RPMI8226 (cell line): ENCODE measurements around the gene THBS3.
"Not testable (repeated sequence)": the region's sequence is repeated elsewhere in the genome, so short reads cannot be mapped to it uniquely, and the experiment has no call there.

Source experiments
- DNase-seq: peaks from one replicate; pipeline ENCODE4 v3.0.0-alpha.2; 2015

Gene THBS3

DNA sequence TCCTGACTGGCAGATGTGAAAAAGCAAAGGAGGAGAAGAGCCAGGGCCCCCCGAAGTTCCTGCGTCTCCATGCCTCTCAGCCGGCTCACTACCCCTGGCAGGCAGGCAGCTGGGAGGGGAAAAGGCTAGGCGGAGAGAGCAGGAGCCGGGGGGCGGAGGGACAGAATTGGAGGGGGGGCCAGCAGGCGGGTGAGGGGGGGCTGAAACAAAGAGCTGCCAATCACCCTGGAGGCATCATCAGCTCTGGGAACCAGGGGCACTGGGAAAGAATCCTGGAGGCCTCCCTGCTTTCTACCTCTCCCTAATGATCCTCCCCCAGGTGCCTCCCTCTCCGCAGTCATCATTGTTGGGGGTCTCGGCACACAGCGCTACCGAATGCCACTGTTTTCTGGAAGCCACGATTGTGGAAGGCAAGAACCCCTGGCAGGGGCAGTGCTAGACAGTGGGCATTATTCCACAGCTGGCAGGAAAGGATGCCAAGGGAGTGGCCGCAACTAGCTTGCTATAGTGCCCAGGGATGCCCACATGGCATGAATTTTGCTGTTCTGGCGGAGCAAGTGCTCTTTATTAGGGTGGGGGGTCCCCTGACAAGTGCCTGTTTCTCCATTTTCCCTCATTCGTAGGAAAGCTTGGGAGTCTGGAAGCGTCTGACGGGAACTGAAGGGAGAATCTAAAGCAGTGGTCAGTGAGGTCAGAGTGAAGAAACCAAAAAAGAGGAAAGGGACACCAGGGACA lies at the start of gene THBS3:
THBS3 (minus strand) TSS at position 92 of the 735 bp plus-strand sequence; CDS start at position 71, 21 bp downstream.
- DNase-seq, result no peak

DNA sequence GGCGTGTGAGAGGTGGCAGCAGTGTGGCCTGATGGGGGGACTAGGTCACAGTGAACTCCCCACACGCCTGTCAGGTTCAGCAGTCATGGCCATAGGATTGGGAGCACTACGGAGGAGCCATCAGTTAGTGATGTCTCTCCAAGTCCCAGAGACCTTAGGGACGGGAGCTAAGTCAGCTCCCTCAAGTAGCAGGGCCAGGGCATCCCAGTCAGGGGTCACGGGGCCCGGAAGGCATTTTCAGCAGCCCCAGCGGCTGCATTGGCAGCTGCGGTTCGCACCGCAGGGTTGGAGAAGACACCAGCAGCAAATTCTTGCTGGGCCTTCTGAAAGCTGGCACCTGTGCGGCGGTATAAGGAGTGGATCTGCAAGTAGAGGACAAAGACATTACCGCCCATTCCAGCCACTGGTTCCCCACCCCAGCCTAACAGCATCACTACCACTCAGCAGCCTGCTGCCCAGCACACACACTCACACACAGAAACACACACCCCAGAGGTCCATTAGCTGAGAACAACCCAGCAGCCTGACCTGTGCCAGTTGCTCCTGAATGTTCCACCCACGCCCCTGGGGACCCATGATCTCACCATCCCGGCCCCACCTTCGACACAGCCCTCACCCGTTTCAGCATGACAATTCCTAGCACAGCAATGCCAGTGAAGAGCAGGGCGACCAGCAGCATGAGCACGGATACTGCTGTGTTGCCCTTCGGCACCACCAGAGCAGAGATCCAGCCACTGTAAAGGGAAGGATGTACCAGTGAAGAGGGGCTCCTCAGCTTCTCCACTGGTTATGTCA lies 48.6 kb upstream of the THBS3 start:
- no peak for DNase-seq

DNA sequence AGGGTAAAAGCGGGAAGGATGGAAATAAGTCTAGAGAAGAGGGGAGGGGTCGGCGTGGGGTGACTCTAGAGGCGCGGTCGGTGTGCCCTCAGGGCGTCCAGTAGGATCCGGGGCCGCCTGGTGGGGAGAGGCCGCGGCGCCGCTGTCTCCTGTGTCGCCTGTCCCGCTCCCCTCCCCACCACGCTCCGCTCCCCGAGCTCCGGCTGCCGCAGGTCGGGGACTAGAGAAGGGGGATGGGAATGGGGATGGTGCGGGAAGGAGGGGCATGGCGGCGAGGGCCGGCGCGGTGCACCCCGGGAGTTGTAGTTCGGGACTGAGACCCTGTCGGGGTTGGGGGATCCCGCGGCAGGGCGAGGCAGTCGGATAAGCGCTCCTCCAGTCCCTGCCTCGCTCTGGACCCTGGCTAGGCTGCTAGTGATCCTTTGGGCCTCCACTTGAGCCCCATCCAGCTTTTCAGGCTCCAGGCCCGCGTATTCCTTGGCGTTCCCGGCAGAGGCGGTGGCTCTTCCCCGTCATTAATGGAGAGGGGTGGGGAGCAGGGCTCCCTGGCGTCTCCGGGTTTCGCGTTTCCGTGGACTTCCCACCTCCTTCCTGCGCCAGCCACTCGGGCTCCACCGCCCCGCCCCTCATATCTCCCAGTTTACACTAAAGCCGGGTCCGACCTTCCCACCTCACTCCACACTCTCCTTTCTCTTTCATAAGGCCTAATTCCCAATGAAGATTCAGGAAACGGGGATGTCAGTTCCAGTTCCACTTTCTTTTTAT lies 47.7 kb upstream of the THBS3 start, which contains the start of gene ENTREP3:
ENTREP3 (minus strand) TSS at position 241 of the 765 bp plus-strand sequence. CDS start 606 bp downstream, outside the sequence.
- peak; percentile 87 for DNase-seq

DNA sequence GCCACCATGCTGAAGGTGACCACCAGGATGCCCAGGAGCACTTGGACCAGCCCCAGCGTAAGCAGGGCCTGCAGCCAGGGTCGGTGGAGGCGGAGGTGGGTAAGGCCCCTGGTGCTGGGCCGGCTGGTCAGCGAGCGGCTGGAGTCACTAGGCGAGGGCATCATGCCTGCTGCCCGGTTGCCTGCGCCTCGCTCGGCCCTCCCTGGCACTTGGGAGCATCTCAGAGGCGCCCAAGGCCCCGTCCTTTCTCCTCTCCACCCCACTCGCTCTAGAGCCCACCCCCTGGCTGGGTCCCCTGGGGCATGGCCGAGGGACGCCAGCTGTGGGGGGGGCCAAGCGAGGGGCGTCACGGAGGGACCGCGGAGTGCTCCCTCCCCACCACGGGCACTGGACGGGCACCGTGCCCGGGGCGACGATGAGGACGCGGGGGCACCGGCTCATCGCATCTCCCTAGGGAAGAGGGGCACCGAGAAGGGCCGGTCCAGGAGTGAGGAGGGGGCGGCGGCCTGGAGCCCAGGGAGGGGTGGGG lies 47.1 kb upstream of the THBS3 start:
- DNase-seq, result no peak

DNA sequence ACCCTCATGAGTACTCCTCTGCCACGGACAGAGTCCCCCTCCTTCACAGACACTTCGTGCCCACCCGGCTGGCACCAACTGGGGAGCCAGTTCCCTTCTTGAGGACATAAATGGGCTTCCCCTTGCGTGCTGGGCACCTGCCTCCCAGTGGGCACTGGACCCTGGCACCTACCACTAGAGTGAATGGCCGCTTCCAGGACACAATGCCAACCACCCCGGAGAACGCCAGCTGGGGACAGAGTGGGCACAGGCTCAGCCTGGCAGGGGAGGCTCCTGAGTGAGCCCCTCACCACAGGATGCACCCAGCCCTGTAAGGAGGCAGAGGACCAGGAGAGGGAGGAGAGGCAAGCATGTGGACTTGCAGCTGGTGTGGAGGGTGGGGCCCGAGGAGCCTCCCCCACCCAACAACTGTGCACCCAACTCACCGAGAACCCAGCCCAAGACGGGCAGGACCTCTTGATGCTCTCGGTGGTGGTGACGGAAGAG lies 46.6 kb upstream of the THBS3 start:
- no peak for DNase-seq

DNA sequence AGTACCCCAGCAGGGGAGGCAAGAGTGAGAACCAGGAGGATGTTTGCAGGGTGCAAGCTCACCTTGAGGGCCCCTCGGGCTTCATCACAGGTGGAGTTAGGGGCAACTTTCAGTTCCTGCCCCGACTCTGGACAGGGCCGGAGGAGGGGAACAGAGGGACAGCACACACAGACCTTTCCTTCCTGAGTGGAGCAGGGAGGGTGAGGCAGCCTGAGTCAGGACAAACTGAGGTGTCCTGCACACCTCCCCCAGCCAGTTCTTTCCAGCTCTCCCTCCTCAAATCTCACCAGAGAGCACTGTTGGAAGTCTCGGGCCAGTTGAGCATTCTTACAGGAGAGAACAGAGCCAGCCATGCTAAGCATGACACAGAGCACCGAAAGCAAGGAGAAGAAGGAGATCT lies 46.1 kb upstream of the THBS3 start:
- no peak for DNase-seq

DNA sequence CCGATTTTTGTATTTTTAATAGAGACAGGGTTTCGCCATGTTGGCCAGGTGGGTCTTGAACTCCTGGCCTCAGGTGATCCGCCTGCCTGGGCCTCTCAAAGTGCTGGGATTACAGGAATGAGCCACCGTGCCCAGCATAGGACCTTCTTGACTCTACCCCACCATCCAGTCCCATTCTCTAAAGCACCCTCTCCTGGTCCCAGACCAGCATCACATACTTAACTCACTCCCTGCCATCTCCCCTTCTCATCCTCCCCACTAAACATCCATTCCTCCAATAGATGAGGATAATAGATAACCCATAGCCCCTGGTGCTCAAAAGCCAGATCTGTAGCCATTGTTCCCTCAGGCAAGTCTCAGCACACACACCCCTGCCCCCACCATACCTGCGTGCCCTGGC lies 45.5 kb upstream of the THBS3 start:
- no peak for DNase-seq

DNA sequence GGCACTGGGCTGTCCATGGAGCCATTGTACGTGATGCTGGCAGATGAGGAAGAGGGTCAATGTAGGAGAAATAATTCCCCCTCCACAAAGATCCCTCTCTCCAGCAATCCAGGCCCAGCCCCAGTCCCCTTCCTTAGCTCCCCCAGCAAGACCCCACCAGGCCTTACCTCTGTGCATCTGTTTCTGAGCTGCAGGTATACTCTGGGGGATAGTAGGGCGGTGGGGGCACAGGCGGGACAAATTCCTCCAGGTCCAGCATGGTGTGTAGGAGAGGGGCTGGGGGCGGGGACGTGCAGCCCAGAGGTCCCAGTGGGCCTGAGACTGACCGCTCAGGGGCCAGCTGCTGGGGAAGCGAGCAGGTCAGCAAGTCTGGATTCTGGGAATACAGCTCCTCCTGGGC lies 43.9 kb upstream of the THBS3 start:
- no peak for DNase-seq

DNA sequence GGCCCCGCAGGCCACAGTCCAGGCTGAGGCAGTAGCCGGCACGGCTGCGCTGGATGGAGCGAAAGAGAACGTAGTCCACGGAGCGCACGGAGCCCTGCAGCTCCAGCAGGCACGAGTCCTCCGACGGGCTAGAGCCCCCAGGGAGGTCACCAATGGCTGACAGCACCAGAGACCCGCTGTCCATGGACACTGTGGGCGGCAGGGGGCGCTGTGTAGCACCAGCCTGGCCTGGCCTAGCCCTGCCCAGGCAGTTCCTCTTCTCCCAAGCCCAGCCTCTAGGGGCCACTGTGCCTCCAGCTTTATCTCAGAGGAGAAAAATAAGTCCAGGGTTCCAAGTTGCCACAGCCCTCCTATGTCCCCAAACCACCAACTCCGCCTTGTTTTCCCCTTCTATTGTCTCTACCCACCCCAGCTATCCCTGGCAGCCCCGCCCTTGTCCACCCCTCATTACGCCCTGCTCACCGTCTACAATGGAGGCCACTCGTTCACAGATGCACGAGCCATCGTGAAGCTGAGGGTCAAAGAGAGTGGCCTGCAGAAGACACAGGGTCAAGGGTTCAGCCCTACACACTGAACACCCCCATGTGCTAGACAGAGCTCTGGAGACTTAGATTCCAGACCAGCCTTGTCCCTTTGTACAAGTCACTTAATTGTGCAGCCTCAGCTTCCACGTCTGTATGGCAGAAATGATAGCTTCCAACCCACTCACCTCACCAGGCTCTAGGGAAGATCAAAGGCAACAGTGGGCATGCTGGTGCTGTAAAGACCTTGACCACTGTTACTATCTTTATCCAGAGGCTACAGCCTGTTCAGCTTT lies 43.1 kb upstream of the THBS3 start:
- peak; percentile 98 for DNase-seq

DNA sequence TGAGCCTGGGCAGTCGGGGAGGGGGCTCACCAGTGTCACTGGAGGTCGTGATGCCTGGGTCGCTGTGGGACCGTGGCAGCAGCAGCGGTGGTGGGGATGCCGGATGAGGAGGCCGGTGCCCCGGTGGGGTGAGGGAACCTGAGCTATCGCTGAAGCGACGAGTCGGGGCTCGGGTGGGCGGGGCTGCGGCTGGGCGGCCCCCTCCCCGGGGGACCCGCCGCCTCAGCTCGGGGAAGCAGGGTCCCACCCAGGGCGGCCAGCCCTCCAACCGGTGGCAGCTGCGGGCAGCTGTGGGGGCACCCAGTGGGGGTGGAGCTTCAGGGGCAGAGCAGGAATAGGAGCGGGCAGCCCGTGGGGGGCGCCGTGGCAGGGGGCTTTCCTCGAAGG lies 42.5 kb upstream of the THBS3 start:
- no peak for DNase-seq

DNA sequence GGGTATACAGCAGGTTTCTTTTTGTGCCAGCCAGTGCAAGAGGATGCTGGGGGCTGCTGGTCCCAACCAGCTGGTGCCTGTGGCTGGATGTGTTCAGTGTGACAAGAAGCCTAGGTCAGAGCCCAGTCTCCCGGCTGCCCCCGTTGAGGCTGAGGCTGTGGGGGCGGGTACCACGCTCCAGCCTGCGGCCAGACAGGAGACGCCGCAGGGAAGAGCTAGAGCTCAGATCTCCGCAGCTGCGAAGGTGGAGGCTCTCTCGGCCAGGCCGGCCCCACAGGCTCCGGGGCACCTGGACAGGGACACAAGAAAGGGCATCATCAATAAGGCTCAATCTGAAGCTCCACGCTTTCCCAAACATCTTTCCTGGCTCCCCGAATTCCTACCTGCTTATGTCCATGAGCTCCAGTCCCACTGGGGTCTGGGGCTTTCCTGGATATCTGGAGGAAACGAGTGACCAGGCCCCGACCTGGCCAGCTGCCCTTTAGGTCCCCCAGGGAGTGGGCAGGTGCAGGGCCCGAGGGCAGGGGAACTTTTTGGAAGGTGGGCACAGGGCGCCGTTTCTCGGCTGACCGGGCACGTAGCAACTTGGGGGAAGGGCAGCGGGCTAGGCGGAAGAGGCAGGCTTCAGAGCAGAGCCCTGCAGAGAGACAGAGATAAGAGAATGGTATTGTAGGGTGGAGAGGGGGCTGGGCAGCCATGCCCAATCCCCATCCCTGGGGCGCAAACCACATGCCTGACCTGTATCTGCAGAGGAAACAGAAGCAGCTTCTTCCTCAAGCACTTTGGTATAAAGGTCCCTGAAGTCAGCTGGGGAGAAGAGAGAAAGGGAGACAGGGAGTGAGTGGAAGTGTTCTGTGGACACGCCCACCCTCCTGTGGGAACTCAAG lies 40.2 kb upstream of the THBS3 start:
- DNase-seq, result no peak

DNA sequence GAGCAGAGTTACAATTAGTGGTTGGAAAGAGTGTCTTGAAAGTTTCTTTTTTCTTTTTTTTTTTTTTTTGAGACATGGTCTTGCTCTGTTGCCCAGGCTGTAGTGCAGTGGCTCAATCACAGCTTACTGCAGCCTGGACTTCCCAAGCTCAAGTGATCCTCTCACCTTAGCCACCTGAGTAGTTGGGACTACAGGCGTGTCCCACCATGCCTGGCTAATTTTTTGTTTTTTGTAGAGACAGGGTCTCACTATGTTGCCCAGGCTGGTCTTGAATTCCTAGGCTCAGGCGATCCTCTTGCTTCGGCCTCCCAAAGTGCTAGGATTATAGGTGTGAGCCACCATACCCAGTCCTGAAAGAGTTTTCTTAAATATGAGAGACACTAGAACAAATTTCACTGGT lies 39.1 kb upstream of the THBS3 start:
- DNase-seq, result not testable (repeated sequence)

DNA sequence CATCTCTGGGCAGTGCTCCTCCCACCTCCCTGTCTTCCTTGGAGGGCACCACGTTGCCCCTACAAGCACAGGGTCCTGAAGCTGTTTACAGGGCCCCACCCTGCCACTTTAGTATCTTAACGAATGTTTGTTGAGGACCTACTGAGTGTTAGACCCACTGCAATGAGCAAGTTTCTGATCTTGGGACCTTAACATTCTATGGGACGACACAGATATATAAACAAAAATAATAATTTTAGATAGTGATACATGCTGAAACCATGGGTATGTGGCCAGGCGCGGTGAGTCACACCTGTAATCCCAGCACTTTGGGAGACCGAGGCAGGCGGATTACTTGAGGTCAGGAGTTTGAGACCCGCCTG lies 37.4 kb upstream of the THBS3 start:
- DNase-seq, result no peak

DNA sequence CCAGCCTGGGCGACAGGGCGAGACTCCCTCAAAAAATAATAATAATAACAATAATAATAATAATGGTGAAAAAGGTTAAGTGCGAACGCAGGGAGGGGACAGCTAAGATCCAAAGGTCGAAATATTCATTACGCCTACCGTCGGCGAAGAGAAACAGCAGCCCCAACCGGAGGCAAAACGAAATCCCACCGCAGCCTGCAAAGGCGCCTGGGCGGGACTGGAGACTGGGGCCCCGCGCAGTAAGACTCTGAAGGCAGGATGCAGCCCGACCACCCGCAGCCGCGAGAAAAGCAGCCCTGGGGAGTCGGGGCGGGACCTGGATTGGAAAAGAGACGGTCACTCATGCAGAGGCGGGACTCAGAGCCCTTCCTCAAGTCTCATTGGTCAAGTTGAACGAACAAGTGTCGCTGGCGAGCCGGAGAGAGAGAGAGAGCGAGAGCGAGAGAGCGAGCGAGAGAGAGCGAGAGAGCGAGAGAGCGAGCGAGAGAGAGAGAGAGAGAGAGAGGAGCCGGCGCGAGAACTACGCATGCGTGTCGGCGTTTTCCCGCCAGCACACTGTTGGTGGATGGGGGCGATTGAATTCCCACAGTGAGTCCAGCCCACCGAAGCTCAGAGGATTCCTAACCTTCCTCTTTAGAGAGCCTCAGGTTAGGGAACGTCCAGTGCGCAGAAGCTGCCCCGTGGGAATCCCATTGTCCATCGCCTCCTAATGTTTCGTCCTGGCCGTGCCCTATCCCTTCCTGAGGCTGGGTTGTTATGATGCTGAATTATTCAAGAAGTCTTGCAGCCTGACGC lies 36.9 kb upstream of the THBS3 start:
- DNase-seq, result peak; percentile 99

DNA sequence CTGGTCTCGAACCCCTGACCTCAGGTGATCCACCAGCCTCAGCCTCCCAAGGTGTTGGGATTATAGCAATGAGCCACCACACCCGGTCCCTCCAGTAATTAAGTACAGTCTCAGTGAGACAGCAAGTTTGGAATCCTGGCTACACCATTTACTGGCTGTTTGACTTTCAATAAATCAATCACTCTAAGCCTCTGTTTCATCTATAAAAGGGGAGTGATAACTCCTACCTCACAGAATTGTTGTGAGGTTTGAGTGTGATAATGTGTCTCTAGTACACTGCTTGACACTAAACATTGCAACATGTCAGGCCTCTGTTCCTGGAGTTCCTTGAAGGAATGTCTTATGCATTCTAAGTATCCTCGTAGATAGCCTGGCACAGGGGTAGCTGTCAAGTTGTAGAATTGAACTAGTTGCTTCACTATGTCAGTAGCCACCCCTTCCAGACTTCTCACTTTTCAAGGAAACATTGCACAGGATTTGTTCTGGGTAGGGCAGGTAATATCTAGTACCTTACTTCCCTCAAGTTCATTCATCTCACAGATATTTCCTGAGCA lies 35.2 kb upstream of the THBS3 start:
- DNase-seq, result no peak

DNA sequence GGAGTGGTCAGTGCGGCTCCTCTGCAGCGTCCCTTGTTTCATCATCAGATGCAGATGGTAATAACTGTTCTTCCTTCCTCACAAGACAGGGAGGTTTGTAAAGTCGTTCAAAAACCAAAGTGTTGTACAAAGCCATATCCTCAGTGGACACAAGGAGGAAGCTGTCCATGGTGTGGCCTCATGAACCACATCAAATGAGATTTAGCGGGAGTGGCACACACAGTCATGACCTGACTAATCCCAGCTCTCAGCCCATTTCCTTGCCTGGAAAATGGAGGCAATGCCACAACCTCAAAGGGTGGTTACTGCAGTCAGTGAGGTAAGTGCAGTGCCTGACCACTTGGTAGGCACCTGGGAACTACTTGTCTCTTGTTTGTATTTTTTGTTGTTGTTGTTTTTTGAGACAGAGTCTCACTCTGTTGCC lies 34.2 kb upstream of the THBS3 start:
- DNase-seq, result no peak

DNA sequence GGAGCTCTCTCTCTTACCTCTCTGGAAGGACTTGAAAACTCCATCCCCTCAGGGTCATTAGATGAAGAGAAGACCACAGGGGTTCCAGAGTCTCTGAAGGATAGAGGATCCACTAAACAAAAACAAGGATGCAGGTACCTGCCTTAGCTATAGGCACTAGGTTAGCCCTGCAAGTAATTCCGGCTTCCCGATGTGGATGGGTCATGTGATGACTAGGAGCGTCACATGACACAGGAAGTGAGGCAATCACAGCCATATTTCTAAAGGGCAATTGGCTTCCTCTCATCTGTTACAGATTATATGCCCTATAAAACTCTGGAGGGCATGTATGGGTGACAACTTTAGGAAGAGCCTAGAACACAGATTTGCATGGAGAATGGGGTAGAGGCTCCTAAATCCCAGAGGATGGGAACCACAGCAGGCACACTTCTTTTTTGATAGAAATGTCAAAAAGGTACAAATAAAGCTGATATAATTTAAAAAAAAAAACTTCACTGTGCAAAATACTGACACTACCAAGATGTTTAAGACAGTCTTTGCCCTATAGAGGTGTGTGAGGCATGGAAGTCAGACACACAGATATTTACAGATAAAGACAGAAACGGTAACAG lies 33.5 kb upstream of the THBS3 start:
- DNase-seq, result peak; percentile 81

DNA sequence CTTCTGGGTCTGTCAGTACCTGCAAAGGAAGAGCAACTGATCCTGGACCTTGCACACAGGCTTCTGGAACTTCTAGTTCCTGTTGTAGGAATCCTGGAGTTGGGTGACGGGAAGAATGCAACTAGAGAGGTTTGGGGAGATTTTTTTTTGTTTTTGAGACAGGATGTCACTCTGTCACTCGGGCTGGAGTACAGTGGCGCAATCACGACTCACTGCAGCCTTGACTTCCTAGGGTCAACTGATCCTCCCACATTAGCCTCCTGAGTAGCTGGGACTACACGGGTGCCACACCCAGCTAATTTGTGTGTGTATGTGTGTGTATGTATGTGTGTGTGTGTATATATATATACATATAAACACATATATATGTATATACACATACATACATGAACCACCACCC lies 28.8 kb upstream of the THBS3 start:
- no peak for DNase-seq

DNA sequence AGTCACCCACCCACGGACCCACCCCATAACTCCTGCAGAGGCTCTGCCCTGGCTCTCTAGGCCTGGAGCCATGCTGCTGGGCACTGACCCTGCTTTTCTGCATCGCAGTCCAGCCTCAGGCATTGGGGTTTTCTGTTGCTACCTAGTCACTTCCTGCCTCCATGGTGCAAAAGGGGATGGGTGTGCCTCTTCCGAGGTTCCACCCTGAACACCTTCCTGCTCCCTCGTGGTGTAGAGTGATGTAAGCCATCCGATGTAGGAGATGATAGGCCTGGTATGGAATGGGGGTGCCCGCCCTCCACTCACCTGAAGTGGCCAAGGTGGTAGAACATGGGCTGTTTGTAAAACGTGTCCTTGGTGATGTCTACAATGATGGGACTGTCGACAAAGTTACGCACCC lies 27.7 kb upstream of the THBS3 start:
- DNase-seq, result not testable (repeated sequence)
